Activated CD8-positive, alpha-beta T cell treated with anti-CD3 and anti-CD28 coated beads for 36 hours (primary cell): Measurements from ENCODE around the gene NKX1-1. TPM values are rescaled to one million over a fixed set of nuclear protein-coding genes. Genes with fewer than 3 reads are reported as not detected.
"Not testable (repeated sequence)": the region's sequence is repeated elsewhere in the genome, so short reads cannot be mapped to it uniquely, and the experiment has no call there.

Experiments
- ATAC-seq: fragments of 200-7000 bp; cut with Tn5 transposase; one replicate; pipeline ENCODE4 v1.10.0; 2021; ENCODE audit warnings: mild to moderate bottlenecking, moderate library complexity
- CTCF ChIA-PET: fragments of 350-600 bp; sonication (Branson Sonifier 250); formaldehyde crosslinking; loops from one replicate; lab custom pipeline; 2021; ENCODE audit warnings: antibody characterized with exemption; lab: Charles Lee
- POLR2A ChIA-PET: fragments of 350-600 bp; sonication (Branson Sonifier 250); formaldehyde crosslinking; loops from one replicate; lab custom pipeline; 2021; ENCODE audit warnings: antibody characterized with exemption; lab: Charles Lee
- DNase-seq: peaks from one replicate; pipeline ENCODE4 v3.0.0-alpha.2; 2020
- H3K27ac Mint-ChIP-seq: one replicate; pipeline ENCODE4 v1.8.0; 2021; ENCODE audit warnings: mild to moderate bottlenecking, mixed read lengths
- H3K27me3 Mint-ChIP-seq: one replicate; pipeline ENCODE4 v1.8.0; 2021; ENCODE audit warnings: mixed read lengths
- H3K36me3 Mint-ChIP-seq: one replicate; pipeline ENCODE4 v1.8.0; 2021; ENCODE audit warnings: low read depth, mixed read lengths
- H3K4me1 Mint-ChIP-seq: one replicate; pipeline ENCODE4 v1.8.0; 2021; ENCODE audit warnings: low read depth, mixed read lengths
- H3K4me3 Mint-ChIP-seq: one replicate; pipeline ENCODE4 v1.8.0; 2021; ENCODE audit warnings: mild to moderate bottlenecking, moderate library complexity, mixed read lengths
- H3K9me3 Mint-ChIP-seq: one replicate; pipeline ENCODE4 v1.8.0; 2021; ENCODE audit warnings: mixed read lengths
- CTCF ChIP-seq: fragments of 200-600 bp; IDR thresholded peaks from one replicate; pipeline ENCODE4 v1.8.0; 2022; ENCODE audit warnings: antibody characterized with exemption, mild to moderate bottlenecking
- intact Hi-C: fragments of 100-400 bp; cut with micrococcal nuclease; formaldehyde crosslinking; loops from one replicate; pipeline ENCODE4 v1.10.0; 2022
- total RNA-seq, 2 experiments: library from RNA; stranded (reverse); gene quantifications; one replicate each; pipeline ENCODE4 v1.2.3, GENCODE V29; 2021

NKX1-1 gene
- total RNA-seq, 2 experiments from 2014 or later, result not detected

- DNase-seq (no peak), ATAC-seq (no peak)
- Mint-ChIP-seq H3K4me1 (no peaks in the 10 kb centered on the region), H3K27me3 (peaks cover 18% of the 10 kb centered on the region), H3K4me3 (no peak overlapping the region), H3K36me3 (peaks cover 8% of the 10 kb centered on the region), H3K9me3 (peaks cover 3% of the 10 kb centered on the region), H3K27ac (no peak overlapping the region)
- intact Hi-C loops, result no loop called here
- no peak for TF ChIP-seq CTCF
- ChIA-PET POLR2A (no interaction called here), CTCF (no interaction called here)
These were observed 7.3 kb downstream of the NKX1-1 start for GRCh38 chr4:1398681-1399507.

- intact Hi-C loops, result no loop called here
- CTCF ChIA-PET, result interaction anchor here (1.0 kb wide), 1 partner anchor 266 kb away, joined by 3 read pairs; no protein-coding TSS in a partner anchor
These were observed 9.3 kb downstream of the NKX1-1 start for GRCh38 chr4:1396806-1397455.

GRCh38 chr4:1395941-1396805, 10.1 kb downstream of the NKX1-1 start:
- H3K27ac Mint-ChIP-seq, result no peak overlapping the region
- no peak for TF ChIP-seq CTCF
- ATAC-seq (no peak), DNase-seq (no peak)
- no peaks in the 10 kb centered on the region for H3K4me1 Mint-ChIP-seq
- peaks cover 8% of the 10 kb centered on the region for H3K36me3 Mint-ChIP-seq
- H3K27me3 Mint-ChIP-seq, result peaks cover 5% of the 10 kb centered on the region
- H3K9me3 Mint-ChIP-seq, result peaks cover 3% of the 10 kb centered on the region
- intact Hi-C loops, result no loop called here
- no peak overlapping the region for H3K4me3 Mint-ChIP-seq
- CTCF ChIA-PET, result interaction anchor here (1.0 kb wide), 1 partner anchor 265 kb away, joined by 3 read pairs; no protein-coding TSS in a partner anchor
- POLR2A ChIA-PET, result no interaction called here

More at GRCh38 chr4:1396806-1397455, 9.3 kb downstream of the NKX1-1 start:
- peaks cover 10% of the 10 kb centered on the region for H3K27me3 Mint-ChIP-seq
- no peak overlapping the region for H3K4me3 Mint-ChIP-seq
- H3K9me3 Mint-ChIP-seq, result peaks cover 3% of the 10 kb centered on the region
- ATAC-seq (no peak), DNase-seq (no peak)
- peaks cover 8% of the 10 kb centered on the region for H3K36me3 Mint-ChIP-seq
- no peak for TF ChIP-seq CTCF
- no peak overlapping the region for H3K27ac Mint-ChIP-seq
- POLR2A ChIA-PET, result no interaction called here
- H3K4me1 Mint-ChIP-seq, result no peaks in the 10 kb centered on the region

GRCh38 chr4:1395389-1395820, 10.8 kb downstream of the NKX1-1 start:
- H3K9me3 Mint-ChIP-seq, intact Hi-C loops, H3K36me3 Mint-ChIP-seq, POLR2A ChIA-PET, H3K4me1 Mint-ChIP-seq, H3K27me3 Mint-ChIP-seq, H3K4me3 Mint-ChIP-seq, CTCF ChIA-PET, DNase-seq, H3K27ac Mint-ChIP-seq, ATAC-seq: not testable (repeated sequence)

GRCh38 chr4:1394554-1395388, 11.5 kb downstream of the NKX1-1 start:
- H3K9me3 Mint-ChIP-seq, ATAC-seq, H3K4me1 Mint-ChIP-seq, H3K4me3 Mint-ChIP-seq, H3K27me3 Mint-ChIP-seq, H3K36me3 Mint-ChIP-seq, H3K27ac Mint-ChIP-seq, CTCF ChIA-PET, POLR2A ChIA-PET, DNase-seq, intact Hi-C loops: not testable (repeated sequence)
